SIG-M5 (cell line): ENCODE data around the gene SPIB.
"Not testable (repeated sequence)": the region's sequence is repeated elsewhere in the genome, so short reads cannot be mapped to it uniquely, and the experiment has no call there.

Experiments used
- DNase-seq: peaks from one replicate; lab custom pipeline; 2025; lab: John Stamatoyannopoulos, UW

Gene SPIB

DNA sequence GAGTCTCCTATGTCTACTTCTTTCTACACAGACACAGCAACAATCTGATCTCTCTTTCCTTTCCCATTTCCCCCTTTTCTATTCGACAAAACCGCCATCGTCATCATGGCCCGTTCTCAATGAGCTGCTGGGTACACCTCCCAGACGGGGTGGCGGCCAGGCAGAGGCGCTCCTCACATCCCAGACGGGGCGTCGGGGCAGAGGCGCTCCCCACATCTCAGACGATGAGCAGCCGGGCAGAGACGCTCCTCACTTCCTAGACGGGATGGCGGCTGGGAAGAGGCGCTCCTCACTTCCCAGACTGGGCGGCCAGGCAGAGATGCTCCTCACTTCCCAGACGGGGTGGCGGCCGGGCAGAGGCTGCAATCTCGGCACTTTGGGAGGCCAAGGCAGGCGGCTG is 27.8 kb upstream of the SPIB start:
- not testable (repeated sequence) for DNase-seq

DNA sequence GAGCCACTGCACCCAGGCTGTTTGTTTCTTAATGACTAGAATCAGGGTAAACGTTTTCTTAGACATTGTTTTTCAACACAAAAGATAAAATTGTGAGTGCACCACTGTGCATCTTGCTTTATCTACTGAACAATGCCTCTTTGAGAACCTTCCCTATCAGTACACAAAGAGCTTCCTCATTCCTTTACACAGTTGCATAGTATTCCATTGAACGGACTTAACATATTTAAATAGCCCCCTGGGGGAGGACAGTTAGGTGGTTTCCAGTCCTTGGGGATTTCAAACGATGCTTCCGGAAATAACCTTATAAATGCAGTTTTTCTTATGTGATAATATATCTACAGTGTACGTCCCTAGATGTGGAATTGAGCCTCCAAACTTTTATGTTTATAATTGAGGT is 26.0 kb upstream of the SPIB start:
- no peak for DNase-seq

DNA sequence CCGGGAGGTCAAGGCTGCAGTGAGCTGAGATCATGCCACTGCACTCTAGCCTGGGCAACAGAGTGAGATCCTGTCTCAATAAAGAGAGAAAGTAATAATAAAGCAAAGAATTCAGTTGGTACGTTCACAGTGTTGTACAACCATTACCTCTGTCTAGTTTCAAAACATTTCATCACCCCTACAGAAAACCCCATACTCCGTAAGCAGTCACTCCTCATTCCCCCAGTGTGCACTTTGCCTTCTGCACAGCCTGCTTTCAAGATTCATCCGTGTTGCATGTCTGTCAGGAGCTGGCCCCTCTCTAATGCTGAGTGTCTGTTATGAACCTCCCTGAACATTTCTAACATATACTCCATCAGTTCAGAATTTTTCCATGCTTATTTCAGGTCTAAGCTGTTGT is 25.1 kb upstream of the SPIB start:
- DNase-seq, result no peak

DNA sequence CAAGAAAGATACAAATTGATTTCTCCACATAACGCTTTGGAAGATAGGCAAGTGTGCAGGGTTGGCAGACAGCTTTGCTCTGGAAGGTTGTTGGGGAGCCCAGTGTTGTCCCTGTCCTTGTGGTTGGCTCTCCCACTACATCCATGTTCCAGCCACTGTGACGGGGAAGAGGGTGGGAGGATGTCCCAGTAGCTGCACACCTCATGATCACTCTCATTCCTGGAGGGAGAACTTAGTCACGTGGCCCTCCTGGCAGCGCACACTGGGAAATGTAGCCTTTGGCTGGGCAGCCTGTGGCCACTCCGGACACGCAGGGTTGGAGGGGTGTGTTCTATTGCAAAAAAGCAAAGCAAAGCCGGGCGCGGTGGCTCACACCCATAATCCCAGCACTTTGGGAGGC is 24.7 kb upstream of the SPIB start:
- DNase-seq, result no peak

DNA sequence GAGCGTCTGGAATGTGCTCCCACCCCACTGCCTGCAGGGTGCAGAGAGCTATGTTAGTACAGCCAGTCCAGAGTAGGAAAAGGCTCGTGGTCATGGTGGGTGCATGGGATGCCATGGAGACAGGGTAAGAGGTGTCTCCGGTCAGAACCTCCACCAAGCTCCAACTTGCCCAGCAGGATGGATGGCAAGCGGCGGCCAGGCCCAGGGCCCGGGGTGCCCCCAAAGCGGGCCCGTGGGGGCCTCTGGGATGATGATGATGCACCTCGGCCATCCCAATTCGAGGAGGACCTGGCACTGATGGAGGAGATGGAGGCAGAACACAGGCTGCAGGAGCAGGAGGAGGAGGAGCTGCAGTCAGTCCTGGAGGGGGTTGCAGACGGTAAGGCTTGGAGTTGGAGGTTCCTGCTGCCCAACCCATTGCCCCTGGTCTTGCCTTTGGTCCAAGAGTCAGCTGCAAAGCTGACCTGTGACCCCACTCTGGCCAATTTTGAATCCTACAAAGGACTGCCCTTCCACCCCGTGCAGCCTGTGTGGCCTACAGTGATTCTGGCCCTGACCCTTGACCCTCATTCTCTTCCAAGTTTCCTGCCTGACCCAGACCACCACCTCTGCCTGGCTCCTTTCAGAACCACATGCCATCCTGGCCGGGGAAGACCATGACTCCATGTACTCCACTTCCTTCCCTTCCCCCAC is 19.9 kb upstream of the SPIB start:
- no peak for DNase-seq

DNA sequence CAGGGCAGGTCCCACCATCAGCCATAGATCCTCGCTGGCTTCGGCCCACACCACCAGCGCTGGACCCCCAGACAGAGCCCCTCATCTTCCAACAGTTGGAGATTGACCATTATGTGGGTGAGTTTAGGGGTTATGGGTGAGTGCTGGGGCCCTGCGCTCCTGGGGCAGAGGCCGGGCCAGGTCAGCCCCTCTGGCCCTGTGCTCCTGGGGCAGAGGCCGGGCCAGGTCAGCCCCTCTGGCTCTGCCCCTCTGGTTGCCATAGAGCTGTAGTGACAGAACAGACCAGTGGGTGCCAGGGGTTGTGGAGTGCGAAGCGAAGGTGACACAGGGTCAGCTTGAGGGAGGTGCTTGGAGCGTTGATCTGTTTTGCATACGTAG is 19.4 kb upstream of the SPIB start:
- DNase-seq, result no peak

DNA sequence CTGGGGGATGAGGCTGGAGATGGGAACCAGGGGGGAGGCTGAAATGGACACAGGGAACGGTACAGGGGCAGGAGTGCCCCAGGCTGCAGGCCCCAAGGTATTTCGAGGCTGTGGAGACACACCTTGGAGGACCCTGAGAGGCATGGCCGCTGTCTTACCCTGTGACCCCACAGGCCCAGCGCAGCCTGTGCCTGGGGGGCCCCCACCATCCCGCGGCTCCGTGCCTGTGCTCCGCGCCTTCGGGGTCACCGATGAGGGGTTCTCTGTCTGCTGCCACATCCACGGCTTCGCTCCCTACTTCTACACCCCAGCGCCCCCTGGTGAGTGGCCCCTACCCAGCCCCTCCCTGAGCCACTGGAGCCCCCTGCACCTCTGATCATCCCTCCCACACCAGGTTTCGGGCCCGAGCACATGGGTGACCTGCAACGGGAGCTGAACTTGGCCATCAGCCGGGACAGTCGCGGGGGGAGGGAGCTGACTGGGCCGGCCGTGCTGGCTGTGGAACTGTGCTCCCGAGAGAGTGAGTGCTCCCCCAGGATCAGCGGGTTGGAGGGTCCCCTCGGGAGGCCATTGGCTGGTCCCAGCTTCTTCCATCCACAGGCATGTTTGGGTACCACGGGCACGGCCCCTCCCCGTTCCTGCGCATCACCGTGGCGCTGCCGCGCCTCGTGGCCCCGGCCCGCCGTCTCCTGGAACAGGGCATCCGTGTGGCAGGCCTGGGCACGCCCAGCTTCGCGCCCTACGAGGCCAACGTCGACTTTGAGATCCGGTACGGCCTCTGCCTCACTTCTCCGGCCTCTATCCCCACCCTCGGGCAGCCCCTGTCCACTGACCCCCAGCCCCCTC is 16.9 kb upstream of the SPIB start:
- DNase-seq, result no peak

DNA sequence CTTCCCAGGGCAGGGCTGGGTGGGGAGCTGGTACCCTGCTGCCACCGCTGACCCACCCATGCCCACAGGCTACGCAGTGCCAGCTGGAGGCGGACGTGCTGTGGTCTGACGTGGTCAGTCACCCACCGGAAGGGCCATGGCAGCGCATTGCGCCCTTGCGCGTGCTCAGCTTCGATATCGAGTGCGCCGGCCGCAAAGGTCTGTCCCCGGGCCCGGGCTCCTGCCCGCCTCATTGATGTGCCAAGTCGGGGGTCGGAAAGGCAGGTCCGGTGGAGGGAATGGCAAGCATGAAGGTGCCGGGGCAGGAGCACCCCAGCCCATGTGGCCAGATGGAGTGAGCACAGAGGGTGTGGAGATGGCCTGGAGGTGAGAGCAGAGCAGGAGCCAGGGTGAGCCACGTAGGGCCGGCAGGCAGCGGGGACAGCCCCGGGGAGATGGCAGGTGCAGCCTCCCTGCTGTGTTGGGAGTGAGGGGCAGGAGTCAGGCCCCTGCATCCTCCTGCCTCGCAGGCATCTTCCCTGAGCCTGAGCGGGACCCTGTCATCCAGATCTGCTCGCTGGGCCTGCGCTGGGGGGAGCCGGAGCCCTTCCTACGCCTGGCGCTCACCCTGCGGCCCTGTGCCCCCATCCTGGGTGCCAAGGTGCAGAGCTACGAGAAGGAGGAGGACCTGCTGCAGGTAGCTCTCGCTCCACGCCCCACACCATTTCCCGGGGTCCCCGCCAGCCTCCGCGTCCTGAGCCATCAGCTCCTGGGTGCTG is 16.0 kb upstream of the SPIB start:
- no peak for DNase-seq

DNA sequence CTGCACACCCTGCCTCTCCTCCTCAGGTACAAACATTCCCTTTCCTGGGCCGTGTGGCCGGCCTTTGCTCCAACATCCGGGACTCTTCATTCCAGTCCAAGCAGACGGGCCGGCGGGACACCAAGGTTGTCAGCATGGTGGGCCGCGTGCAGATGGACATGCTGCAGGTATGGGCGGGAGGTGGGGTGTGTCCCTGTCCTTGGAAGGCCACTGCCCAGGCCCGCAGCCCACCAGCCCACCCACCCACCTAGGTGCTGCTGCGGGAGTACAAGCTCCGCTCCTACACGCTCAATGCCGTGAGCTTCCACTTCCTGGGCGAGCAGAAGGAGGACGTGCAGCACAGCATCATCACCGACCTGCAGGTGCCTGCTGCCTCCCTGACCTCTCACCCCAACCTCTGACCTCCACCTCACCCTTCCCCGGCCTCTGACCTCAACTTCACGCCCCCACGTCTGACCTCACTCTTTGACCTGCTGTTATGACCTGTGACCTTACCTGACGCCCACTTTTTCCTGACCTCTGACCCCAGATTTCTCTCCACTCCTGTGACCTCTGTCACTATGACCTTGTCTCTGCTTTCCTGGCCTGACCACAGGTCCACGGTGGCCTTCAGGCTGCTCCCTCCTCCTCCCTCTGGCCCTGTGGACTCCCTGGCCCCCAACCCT is 12.4 kb upstream of the SPIB start:
- DNase-seq, result no peak

DNA sequence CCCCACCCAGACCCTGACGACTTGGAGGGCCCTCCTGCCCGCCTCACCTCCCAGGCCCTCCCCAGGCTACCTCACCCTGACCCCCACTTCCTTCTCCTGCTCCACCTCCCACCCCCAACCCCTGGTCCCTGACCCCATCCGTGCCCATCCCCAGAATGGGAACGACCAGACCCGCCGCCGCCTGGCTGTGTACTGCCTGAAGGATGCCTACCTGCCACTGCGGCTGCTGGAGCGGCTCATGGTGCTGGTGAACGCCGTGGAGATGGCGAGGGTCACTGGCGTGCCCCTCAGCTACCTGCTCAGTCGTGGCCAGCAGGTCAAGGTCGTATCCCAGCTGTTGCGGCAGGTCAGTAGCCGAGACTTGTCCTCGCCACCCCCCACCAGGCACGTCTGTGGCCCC is 11.9 kb upstream of the SPIB start:
- DNase-seq, result no peak

DNA sequence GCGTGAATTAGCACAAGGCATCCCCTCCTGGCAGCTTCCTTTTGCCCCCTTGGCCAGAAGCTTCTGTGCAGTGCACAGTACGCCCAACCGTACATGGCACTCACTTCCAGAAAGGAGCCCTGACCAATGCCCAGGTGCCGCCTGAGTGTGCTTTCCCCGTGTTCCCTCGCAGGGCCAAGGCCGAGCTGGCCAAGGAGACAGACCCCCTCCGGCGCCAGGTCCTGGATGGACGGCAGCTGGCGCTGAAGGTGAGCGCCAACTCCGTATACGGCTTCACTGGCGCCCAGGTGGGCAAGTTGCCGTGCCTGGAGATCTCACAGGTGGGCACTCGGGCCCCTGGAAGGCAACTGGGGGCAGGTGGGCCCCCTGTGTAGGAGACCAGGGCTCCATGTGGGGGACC is 9.4 kb upstream of the SPIB start:
- no peak for DNase-seq

DNA sequence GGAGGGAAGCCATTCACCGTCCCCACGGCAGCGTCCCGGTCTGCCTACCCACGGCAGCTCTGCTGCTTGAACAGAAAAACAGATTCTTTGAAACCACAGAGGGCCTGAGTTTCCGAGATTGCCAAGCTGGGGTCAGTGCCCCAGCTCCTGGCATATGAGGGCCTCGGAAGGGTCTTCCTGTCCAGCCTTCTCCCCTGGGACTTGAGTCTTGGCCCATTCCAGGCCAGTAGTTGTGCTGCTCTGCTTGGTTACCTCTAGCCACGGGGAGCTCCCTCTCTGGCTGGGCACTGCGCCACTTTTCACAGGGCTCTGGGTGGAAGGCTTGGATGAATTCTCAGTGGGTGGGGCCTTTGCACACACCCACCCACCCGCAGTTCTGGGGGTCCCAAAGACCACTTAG is 8.6 kb upstream of the SPIB start:
- no peak for DNase-seq

DNA sequence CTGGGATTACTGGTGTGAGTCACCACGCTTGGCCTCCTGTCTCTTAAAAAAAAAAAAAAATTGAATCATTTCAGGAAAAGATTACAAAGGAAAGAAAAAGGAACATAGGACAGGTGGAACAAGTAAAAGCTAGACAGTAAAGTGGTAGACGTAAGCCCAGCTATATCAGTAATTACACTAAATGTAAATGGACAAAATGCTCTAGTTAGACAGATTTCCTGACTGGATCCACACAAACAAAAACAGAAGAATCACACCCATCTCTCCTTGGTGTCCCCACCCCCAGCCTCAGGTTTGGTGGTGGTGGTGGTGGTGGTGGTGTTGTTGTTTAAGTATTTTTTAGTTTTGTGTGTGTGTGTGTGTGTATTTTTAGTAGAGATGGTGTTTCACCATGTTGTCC is 6.3 kb upstream of the SPIB start:
- no peak for DNase-seq

DNA sequence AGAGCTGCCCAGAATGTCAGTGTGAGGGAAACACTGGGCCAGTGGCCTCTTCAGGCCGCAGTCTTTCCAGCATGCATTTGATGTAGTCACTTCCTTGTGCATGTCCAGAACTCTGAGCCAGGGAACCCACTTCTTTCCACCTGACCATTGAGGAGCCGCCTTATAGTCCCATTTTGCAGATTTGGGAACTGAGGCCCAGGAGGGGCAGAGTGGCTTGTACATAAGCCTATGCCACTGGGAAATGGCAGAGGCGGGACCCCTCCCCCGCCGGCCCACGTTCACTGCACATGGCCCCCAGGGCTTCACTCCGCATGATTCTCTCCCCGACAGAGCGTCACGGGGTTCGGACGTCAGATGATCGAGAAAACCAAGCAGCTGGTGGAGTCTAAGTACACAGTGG is 5.6 kb upstream of the SPIB start:
- no peak for DNase-seq

DNA sequence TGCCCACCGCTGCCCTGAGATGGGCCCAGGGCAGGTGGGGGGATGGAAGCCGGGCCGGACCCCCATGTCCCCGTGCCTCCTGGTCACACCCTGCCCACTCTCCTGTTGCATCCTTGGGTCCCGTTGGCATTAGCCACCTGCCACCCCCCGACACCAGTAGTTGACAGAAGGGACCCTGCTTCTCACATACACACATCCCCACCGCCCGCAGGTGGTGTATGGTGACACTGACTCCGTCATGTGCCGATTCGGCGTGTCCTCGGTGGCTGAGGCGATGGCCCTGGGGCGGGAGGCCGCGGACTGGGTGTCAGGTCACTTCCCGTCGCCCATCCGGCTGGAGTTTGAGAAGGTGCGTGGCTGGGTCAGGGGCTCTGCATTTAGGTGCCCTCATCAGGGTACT is 5.2 kb upstream of the SPIB start:
- no peak for DNase-seq

DNA sequence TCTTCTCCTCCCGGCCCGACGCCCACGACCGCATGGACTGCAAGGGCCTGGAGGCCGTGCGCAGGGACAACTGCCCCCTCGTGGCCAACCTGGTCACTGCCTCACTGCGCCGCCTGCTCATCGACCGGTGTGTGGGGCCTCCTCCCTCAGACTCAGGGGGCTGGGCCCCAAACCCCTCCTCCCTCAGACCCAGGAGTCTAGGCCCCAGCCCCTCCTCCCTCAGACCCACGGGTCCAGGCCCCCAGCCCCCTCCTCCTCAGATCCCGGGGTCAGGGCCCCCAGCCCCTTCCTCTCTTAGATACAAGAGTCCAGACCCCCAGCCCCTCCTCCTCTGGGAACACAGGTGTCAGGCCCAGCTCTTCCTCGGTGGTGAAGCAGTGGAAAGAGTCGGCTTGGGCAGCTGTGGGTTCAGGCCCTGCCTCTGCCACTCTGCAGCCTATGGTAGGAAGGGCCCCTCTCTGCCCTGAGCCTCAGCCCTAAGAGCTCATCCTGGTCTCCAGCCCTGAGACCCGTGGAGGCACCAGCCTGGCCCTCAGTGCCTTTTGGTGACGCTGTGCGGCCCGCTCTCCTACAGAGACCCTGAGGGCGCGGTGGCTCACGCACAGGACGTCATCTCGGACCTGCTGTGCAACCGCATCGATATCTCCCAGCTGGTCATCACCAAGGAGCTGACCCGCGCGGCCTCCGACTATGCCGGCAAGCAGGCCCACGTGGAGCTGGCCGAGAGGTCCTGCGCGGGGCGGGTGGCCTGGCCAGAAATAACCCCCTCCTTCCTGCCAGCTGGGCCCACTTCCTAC is 3.7 kb upstream of the SPIB start:
- no peak for DNase-seq

DNA sequence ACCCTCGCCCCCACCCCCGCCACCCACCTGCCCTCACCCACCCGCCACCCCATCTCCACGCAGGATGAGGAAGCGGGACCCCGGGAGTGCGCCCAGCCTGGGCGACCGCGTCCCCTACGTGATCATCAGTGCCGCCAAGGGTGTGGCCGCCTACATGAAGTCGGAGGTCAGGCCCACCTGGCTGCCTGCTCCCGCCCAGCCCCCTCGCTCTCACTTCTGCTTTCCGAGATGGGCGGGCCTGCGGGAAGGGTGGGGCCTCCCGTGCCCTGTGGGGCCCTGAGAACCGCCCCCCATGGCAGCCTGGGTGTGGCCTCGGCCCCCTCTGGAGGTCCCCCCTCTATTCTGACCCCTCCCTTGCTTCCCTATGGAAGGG is 3.1 kb upstream of the SPIB start:
- no peak for DNase-seq

DNA sequence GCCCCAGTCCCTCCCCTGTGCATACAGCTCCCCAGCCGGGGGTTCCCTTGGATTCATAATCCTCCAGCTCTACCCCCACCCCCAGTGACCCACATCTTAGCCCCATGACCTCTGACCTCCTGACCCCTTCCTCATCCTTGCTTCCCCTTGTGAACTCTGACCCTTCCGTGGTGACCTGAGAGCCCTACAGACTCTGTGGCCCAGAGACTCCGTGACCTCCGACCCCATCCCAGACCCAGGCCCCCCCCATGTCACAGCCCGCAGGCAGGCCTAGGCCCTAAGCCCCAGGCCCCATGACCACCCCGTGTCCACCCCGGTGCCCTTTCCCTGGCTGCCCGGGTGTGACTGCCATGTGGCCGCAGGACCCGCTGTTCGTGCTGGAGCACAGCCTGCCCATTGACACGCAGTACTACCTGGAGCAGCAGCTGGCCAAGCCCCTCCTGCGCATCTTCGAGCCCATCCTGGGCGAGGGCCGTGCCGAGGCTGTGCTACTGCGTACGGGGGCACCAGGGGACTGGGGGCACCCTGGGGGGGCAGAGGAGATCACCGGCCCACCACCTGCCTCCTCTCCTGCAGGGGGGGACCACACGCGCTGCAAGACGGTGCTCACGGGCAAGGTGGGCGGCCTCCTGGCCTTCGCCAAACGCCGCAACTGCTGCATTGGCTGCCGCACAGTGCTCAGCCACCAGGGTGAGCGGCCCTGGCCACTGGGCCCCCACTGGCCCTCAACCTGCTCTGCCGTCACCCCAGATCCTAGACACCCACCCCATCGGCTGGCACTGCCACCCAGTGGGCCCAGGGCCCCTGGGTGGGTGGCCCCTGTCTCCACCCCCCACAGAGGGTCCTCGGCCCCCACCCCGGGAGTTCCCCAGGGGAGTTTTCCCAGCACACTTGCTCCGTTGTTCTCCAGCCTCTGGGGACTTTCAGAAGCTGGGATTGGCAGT is 2.4 kb upstream of the SPIB start:
- DNase-seq, result no peak

DNA sequence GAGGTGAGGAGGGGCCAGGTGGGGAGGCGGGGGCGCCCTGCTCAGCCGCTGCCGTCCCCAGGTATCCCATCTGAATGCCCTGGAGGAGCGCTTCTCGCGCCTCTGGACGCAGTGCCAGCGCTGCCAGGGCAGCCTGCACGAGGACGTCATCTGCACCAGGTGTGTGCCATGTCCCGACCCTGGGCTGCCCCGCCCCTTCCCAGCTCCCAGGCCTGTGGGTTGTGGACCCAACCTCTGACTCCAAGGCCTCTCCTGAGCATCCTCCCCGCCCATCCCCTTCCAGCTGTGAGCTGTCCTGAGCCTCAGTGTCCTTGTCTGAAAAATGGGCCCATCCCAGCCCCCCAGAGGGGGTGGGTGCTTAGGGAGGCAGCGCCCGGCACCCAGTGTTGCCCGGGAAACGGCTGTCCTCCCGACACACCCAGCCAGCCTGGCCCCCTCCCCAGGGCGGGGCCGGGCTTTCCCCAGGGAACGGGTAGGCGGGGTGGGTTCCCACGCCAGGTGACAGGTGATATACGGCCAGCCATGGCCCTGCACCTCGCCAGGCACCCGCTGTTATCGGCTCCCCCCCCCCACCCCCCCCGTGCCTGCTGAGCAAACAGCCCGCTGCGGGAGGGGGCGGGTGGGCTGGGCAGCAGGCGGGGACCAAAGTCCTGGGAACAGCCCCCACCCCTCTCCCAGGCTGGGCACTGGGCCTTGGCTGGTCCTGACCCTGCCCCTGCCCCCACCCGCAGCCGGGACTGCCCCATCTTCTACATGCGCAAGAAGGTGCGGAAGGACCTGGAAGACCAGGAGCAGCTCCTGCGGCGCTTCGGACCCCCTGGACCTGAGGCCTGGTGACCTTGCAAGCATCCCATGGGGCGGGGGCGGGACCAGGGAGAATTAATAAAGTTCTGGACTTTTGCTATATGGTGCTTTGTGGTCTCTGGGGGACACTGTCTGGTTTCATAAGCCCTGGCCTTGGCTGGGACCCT is 1.3 kb upstream of the SPIB start:
- DNase-seq, result no peak
